Activated T-cell treated with anti-CD3 and anti-CD28 coated beads, Interleukin-2, amount 50 U/mL, for 24 hours (primary cell): Measurements from ENCODE around the gene MTARC1.

Source experiments
- DNase-seq: peaks from one replicate; pipeline ENCODE4 v3.0.0-alpha.2; 2020
- H3K27ac Mint-ChIP-seq: 2 replicates; pipeline ENCODE4 v1.8.0; 2020; ENCODE audit warnings: mild to moderate bottlenecking, mixed read lengths
- H3K27me3 Mint-ChIP-seq: 2 replicates; pipeline ENCODE4 v1.8.0; 2020; ENCODE audit warnings: mixed read lengths
- H3K36me3 Mint-ChIP-seq: 2 replicates; pipeline ENCODE4 v1.8.0; 2020; ENCODE audit warnings: low read depth, mixed read lengths
- H3K4me1 Mint-ChIP-seq: 2 replicates; pipeline ENCODE4 v1.8.0; 2020; ENCODE audit warnings: low read depth, mixed read lengths
- H3K4me3 Mint-ChIP-seq: 2 replicates; pipeline ENCODE4 v1.8.0; 2020; ENCODE audit warnings: mild to moderate bottlenecking, moderate library complexity, mixed read lengths
- H3K9me3 Mint-ChIP-seq: 2 replicates; pipeline ENCODE4 v1.8.0; 2020; ENCODE audit warnings: mixed read lengths

MTARC1 gene

GRCh38 chr1:220785166-220786056 is 1.3 kb upstream of the MTARC1 start:
- Mint-ChIP-seq H3K4me1 (peaks cover 5% of the 10 kb centered on the region), H3K27me3 (peaks cover 63% of the 10 kb centered on the region), H3K9me3 (no peaks in the 10 kb centered on the region), H3K4me3 (no peak overlapping the region), H3K36me3 (no peaks in the 10 kb centered on the region), H3K27ac (no peak overlapping the region)
- DNase-seq = no peak

GRCh38 chr1:220786057-220786336 is 716 bp upstream of the MTARC1 start:
- no peak for DNase-seq
- Mint-ChIP-seq H3K27ac (no peak overlapping the region), H3K9me3 (no peaks in the 10 kb centered on the region), H3K36me3 (no peaks in the 10 kb centered on the region), H3K4me3 (no peak overlapping the region), H3K27me3 (peaks cover 63% of the 10 kb centered on the region), H3K4me1 (peaks cover 5% of the 10 kb centered on the region)

- Mint-ChIP-seq H3K27ac (no peak overlapping the region), H3K4me3 (peak overlapping the region; percentile 36), H3K9me3 (no peaks in the 10 kb centered on the region), H3K36me3 (no peaks in the 10 kb centered on the region), H3K27me3 (peaks cover 63% of the 10 kb centered on the region), H3K4me1 (peaks cover 5% of the 10 kb centered on the region)
- no peak for DNase-seq
These were observed 431 bp downstream of the MTARC1 start for GRCh38 chr1:220787069-220787619.

- H3K4me3 Mint-ChIP-seq = no peak overlapping the region
- peaks cover 50% of the 10 kb centered on the region for H3K27me3 Mint-ChIP-seq
- no peak for DNase-seq
- H3K4me1 Mint-ChIP-seq = peaks cover 5% of the 10 kb centered on the region
- no peaks in the 10 kb centered on the region for H3K9me3 Mint-ChIP-seq
- H3K36me3 Mint-ChIP-seq = no peaks in the 10 kb centered on the region
- H3K27ac Mint-ChIP-seq = no peak overlapping the region
These were observed 2.2 kb downstream of the MTARC1 start for GRCh38 chr1:220788900-220789299.

GRCh38 chr1:220789532-220790147 is 2.9 kb downstream of the MTARC1 start:
- no peak overlapping the region for H3K27ac Mint-ChIP-seq
- DNase-seq = no peak
- H3K9me3 Mint-ChIP-seq = no peaks in the 10 kb centered on the region
- H3K36me3 Mint-ChIP-seq = no peaks in the 10 kb centered on the region
- peaks cover 5% of the 10 kb centered on the region for H3K4me1 Mint-ChIP-seq
- no peak overlapping the region for H3K4me3 Mint-ChIP-seq
- peaks cover 46% of the 10 kb centered on the region for H3K27me3 Mint-ChIP-seq

GRCh38 chr1:220791285-220791684 is 4.6 kb downstream of the MTARC1 start:
- Mint-ChIP-seq H3K4me1 (peaks cover 4% of the 10 kb centered on the region), H3K36me3 (no peaks in the 10 kb centered on the region), H3K9me3 (no peaks in the 10 kb centered on the region), H3K27me3 (peaks cover 29% of the 10 kb centered on the region), H3K27ac (no peak overlapping the region), H3K4me3 (no peak overlapping the region)
- DNase-seq = no peak

GRCh38 chr1:220791956-220792355 is 5.2 kb downstream of the MTARC1 start:
- no peak overlapping the region for H3K4me3 Mint-ChIP-seq
- no peak overlapping the region for H3K27ac Mint-ChIP-seq
- peaks cover 25% of the 10 kb centered on the region for H3K27me3 Mint-ChIP-seq
- peaks cover 1% of the 10 kb centered on the region for H3K4me1 Mint-ChIP-seq
- DNase-seq = no peak
- H3K9me3 Mint-ChIP-seq = no peaks in the 10 kb centered on the region
- no peaks in the 10 kb centered on the region for H3K36me3 Mint-ChIP-seq

GRCh38 chr1:220796530-220796929 is 9.8 kb downstream of the MTARC1 start:
- Mint-ChIP-seq H3K36me3 (no peaks in the 10 kb centered on the region), H3K27ac (no peak overlapping the region), H3K4me3 (no peak overlapping the region), H3K4me1 (no peaks in the 10 kb centered on the region), H3K27me3 (no peaks in the 10 kb centered on the region), H3K9me3 (no peaks in the 10 kb centered on the region)
- no peak for DNase-seq

GRCh38 chr1:220797044-220797443 is 10.3 kb downstream of the MTARC1 start:
- H3K9me3 Mint-ChIP-seq = no peaks in the 10 kb centered on the region
- no peak for DNase-seq
- no peaks in the 10 kb centered on the region for H3K27me3 Mint-ChIP-seq

GRCh38 chr1:220797553-220797952 is 10.8 kb downstream of the MTARC1 start:
- Mint-ChIP-seq H3K4me3 (no peak overlapping the region), H3K9me3 (no peaks in the 10 kb centered on the region), H3K36me3 (no peaks in the 10 kb centered on the region), H3K27ac (no peak overlapping the region), H3K27me3 (peaks cover 2% of the 10 kb centered on the region), H3K4me1 (no peaks in the 10 kb centered on the region)
- no peak for DNase-seq

More at GRCh38 chr1:220797044-220797443, 10.3 kb downstream of the MTARC1 start:
- no peak overlapping the region for H3K4me3 Mint-ChIP-seq
- no peaks in the 10 kb centered on the region for H3K36me3 Mint-ChIP-seq
- no peaks in the 10 kb centered on the region for H3K4me1 Mint-ChIP-seq
- no peak overlapping the region for H3K27ac Mint-ChIP-seq

GRCh38 chr1:220798338-220798737 is 11.6 kb downstream of the MTARC1 start:
- no peaks in the 10 kb centered on the region for H3K4me1 Mint-ChIP-seq
- peaks cover 10% of the 10 kb centered on the region for H3K27me3 Mint-ChIP-seq
- H3K27ac Mint-ChIP-seq = no peak overlapping the region
- no peak for DNase-seq
- H3K9me3 Mint-ChIP-seq = no peaks in the 10 kb centered on the region
- no peak overlapping the region for H3K4me3 Mint-ChIP-seq
- no peaks in the 10 kb centered on the region for H3K36me3 Mint-ChIP-seq

- H3K36me3 Mint-ChIP-seq = no peaks in the 10 kb centered on the region
- no peak overlapping the region for H3K4me3 Mint-ChIP-seq
- no peaks in the 10 kb centered on the region for H3K9me3 Mint-ChIP-seq
- no peaks in the 10 kb centered on the region for H3K4me1 Mint-ChIP-seq
- no peak for DNase-seq
- H3K27me3 Mint-ChIP-seq = peaks cover 14% of the 10 kb centered on the region
- H3K27ac Mint-ChIP-seq = no peak overlapping the region
These were observed 13.5 kb downstream of the MTARC1 start for GRCh38 chr1:220800262-220800661.

- no peak overlapping the region for H3K4me3 Mint-ChIP-seq
These were observed 16.9 kb downstream of the MTARC1 start for GRCh38 chr1:220803401-220804201.

GRCh38 chr1:220804202-220804586 is 17.5 kb downstream of the MTARC1 start:
- no peaks in the 10 kb centered on the region for H3K9me3 Mint-ChIP-seq
- no peaks in the 10 kb centered on the region for H3K4me1 Mint-ChIP-seq
- H3K27me3 Mint-ChIP-seq = peaks cover 28% of the 10 kb centered on the region
- no peaks in the 10 kb centered on the region for H3K36me3 Mint-ChIP-seq
- no peak overlapping the region for H3K4me3 Mint-ChIP-seq
- no peak overlapping the region for H3K27ac Mint-ChIP-seq
- no peak for DNase-seq

More at GRCh38 chr1:220803401-220804201, 16.9 kb downstream of the MTARC1 start:
- DNase-seq = no peak
- H3K36me3 Mint-ChIP-seq = no peaks in the 10 kb centered on the region
- H3K27ac Mint-ChIP-seq = no peak overlapping the region
- no peaks in the 10 kb centered on the region for H3K4me1 Mint-ChIP-seq
- H3K27me3 Mint-ChIP-seq = peaks cover 23% of the 10 kb centered on the region
- H3K9me3 Mint-ChIP-seq = no peaks in the 10 kb centered on the region
